ENCODE results near the gene GSG1. TPM values are rescaled to one million over a fixed set of nuclear protein-coding genes. Genes with fewer than 3 reads are reported as not detected.
"Not testable (repeated sequence)": the region's sequence is repeated elsewhere in the genome, so short reads cannot be mapped to it uniquely, and the experiment has no call there.

The GSG1 gene
- total and polyA plus RNA-seq, 10 donors: not detected

DNA sequence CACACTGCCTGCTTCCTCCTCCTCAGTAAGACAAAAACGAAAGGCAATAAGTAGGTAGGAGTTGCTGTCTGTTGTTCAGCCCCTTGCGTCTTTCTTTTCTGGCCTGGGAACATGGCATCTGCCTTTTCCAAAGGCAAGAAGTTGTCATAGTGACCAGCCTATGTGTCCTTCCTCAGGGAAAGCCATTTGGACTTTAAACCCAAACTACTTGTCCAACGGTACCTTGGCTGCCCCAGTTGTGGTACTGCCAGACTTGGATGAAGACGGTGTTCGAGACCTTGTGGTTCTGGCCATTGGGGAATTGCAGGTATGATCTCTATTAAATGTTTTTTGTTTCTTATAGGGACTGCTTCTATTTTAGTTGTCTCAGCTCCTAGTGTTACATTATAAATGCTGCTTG is 40.8 kb downstream of the GSG1 start:
- no peaks in the 10 kb centered on the region for H3K27me3 ChIP-seq (replicated peaks in 1 of 7)
- DNase-seq: no peak
- intact Hi-C loops (cut with DNase I; ENCODE audit: low total_unique reads): no loop called here
- H3K4me1 ChIP-seq: no peaks in the 10 kb centered on the region
- 92 to 97% (median 95%) methylated on average over 5 of the region's 5 CpGs for WGBS, 5 donors
- TF ChIP-seq, protein P1, sequence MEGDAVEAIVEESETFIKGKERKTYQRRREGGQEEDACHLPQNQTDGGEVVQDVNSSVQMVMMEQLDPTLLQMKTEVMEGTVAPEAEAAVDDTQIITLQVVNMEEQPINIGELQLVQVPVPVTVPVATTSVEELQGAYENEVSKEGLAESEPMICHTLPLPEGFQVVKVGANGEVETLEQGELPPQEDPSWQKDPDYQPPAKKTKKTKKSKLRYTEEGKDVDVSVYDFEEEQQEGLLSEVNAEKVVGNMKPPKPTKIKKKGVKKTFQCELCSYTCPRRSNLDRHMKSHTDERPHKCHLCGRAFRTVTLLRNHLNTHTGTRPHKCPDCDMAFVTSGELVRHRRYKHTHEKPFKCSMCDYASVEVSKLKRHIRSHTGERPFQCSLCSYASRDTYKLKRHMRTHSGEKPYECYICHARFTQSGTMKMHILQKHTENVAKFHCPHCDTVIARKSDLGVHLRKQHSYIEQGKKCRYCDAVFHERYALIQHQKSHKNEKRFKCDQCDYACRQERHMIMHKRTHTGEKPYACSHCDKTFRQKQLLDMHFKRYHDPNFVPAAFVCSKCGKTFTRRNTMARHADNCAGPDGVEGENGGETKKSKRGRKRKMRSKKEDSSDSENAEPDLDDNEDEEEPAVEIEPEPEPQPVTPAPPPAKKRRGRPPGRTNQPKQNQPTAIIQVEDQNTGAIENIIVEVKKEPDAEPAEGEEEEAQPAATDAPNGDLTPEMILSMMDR (IDR thresholded peaks at IDR 0.05 in 8 of 11, conservative IDR thresholded peaks at IDR 0.05 in 3 of 11): no peak
- no peak for TF ChIP-seq POLR2AphosphoS5 (IDR thresholded peaks at IDR 0.05)
- no peak for TF ChIP-seq POLR2A (IDR thresholded peaks at IDR 0.05)
- H3K27ac ChIP-seq: no peak overlapping the region
- H3K9me3 ChIP-seq: no peaks in the 10 kb centered on the region
- peaks cover 0 to 83% (median 17%) of the 10 kb centered on the region in 6 donors for H3K36me3 ChIP-seq
- no peak overlapping the region for H3K4me3 ChIP-seq

DNA sequence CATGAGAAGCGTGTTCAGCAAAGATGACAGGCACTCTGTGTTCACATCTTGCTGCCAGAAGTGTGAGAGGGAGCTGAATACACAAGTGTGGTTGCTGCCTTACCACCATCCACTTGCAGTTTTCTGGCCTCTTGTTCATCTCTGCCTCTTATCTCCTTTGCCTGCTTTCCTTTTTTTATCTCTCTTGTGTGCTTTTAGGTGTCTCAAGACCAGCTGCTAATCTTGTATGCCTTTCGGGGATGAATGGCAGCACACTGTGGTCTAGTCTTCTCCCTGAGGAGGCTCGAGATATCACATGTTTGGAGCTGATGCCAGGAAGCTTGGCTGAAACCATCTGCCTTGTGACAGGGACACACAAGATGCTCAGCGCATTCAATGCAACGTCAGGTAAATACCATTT is 42.1 kb downstream of the GSG1 start:
- H3K27ac ChIP-seq: no peak overlapping the region
- 87 to 96% (median 92%) methylated on average over 5 of the region's 5 CpGs for WGBS, 5 donors
- H3K36me3 ChIP-seq: peaks cover 0 to 79% (median 14%) of the 10 kb centered on the region in 6 donors
- no peaks in the 10 kb centered on the region for H3K4me1 ChIP-seq
- intact Hi-C loops (cut with DNase I; ENCODE audit: low total_unique reads): no loop called here
- H3K9me3 ChIP-seq: no peaks in the 10 kb centered on the region
- no peaks in the 10 kb centered on the region for H3K27me3 ChIP-seq (replicated peaks in 1 of 7)
- H3K4me3 ChIP-seq: no peak overlapping the region
- no peak for TF ChIP-seq POLR2AphosphoS5 (IDR thresholded peaks at IDR 0.05)
- TF ChIP-seq, protein P1 (IDR thresholded peaks at IDR 0.05 in 8 of 11, conservative IDR thresholded peaks at IDR 0.05 in 3 of 11): no peak
- TF ChIP-seq POLR2A (IDR thresholded peaks at IDR 0.05): no peak
- no peak for DNase-seq

DNA sequence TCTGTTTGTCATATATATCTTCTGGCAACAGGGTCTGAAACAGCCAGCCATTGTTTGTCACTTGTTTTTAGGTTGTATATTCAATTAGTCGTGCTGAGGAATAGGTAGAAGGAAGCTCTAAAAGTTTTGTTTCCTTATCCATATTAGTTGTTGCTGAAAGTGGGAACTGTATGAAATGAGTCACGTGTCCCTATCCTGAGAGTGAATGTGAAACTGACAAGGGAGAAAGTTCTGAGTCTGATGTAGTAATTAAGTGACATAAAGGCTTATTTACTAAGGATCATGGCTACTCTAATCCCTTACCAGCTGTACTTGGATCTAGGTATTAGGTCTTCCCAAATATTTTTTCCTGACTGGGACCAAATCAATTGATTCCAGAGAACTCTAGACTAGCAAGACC is 42.9 kb downstream of the GSG1 start:
- intact Hi-C loops (cut with DNase I; ENCODE audit: low total_unique reads): no loop called here
- Histone ChIP-seq H3K4me3 (no peak overlapping the region), H3K9me3 (no peaks in the 10 kb centered on the region), H3K36me3 (peaks cover 0 to 83% (median 15%) of the 10 kb centered on the region in 6 donors), H3K4me1 (no peaks in the 10 kb centered on the region), H3K27me3 (replicated peaks in 1 of 7) (no peaks in the 10 kb centered on the region), H3K27ac (no peak overlapping the region)
- no peak for DNase-seq
- TF ChIP-seq POLR2AphosphoS5 (IDR thresholded peaks at IDR 0.05): no peak
- TF ChIP-seq, protein P1 (IDR thresholded peaks at IDR 0.05 in 8 of 11, conservative IDR thresholded peaks at IDR 0.05 in 3 of 11): no peak
- WGBS, 5 donors: 68 to 88% (median 77%) methylated on average over 2 of the region's 2 CpGs

DNA sequence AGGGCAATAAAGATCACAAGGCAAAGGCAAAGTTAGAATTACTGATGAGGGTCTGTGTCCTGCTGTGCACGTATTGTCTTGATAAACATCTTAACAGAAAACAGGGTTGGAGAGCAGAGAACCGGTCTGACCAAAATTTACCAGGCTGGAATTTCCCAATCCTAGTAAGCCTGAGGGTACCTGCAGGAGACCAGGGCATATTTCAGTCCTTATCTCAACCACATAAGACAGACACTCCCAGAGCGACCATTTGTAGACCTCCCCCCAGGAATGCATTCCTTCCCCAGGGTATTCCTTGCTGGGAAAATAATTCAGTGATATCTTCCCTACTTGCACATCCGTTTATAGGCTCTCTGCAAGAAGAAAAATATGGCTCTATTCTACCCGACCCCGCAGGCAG is 49.9 kb downstream of the GSG1 start:
- 85 to 96% (median 95%) methylated on average over 6 of the region's 6 CpGs for WGBS, 5 donors
- H3K4me3 ChIP-seq; intact Hi-C loops (cut with DNase I; ENCODE audit: low total_unique reads); H3K27ac ChIP-seq; H3K4me1 ChIP-seq; DNase-seq; H3K27me3 ChIP-seq (replicated peaks in 1 of 7): not testable (repeated sequence)
- peaks cover 3 to 23% (median 15%) of the 10 kb centered on the region in 8 donors for H3K9me3 ChIP-seq
- peaks cover 0 to 26% (median 3%) of the 10 kb centered on the region in 6 donors for H3K36me3 ChIP-seq

DNA sequence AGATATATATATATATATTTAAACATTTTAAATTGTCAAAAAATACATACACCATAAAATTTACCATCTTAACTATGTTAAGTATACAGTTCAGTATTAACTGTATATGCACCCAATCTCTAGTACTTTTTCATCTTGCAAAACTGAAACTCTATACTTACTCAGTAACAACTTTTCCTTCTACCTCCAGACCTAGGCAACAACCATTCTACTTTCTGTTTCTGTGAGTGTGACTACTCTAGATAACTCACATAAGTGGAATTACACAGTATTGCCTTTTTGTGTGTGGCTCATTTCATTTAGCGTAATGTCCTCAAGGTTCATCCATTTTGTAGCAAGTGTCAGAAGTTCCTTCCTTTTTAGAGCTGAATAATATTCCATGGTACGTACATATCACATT is 51.0 kb downstream of the GSG1 start:
- intact Hi-C loops (cut with DNase I; ENCODE audit: low total_unique reads): no loop called here
- Histone ChIP-seq H3K36me3 (peaks cover 0 to 17% (median 3%) of the 10 kb centered on the region in 6 donors), H3K4me1 (peaks cover 0 to 6% (median 0%) of the 10 kb centered on the region in 6 donors), H3K4me3 (no peak overlapping the region), H3K9me3 (peaks cover 3 to 23% (median 15%) of the 10 kb centered on the region in 8 donors), H3K27me3 (replicated peaks in 1 of 7) (no peaks in the 10 kb centered on the region), H3K27ac (no peak overlapping the region)
- WGBS, 5 donors: 44 to 50% (median 48%) methylated on average over 2 of the region's 2 CpGs
- TF ChIP-seq POLR2A (IDR thresholded peaks at IDR 0.05): no peak
- DNase-seq: no peak

Measured in spleen (tissue), 11 donors.